ENCODE data around the gene SLC6A18. TPM values are rescaled to one million over a fixed set of nuclear protein-coding genes. Genes with fewer than 3 reads are reported as not detected.
"Not testable (repeated sequence)": the region's sequence is repeated elsewhere in the genome, so short reads cannot be mapped to it uniquely, and the experiment has no call there.

SLC6A18 gene
- total RNA-seq, 2 experiments from 2014 or later, result not detected

- ATAC-seq (no peak), DNase-seq (no peak)
- H3K4me3 Mint-ChIP-seq, result no peak overlapping the region
- ChIA-PET POLR2A (no interaction called here), CTCF (no interaction called here)
- intact Hi-C loops (cut with micrococcal nuclease), result no loop called here
- H3K36me3 Mint-ChIP-seq (ENCODE audit: low read depth), result peaks cover 10% of the 10 kb centered on the region
- H3K27me3 Mint-ChIP-seq, result no peaks in the 10 kb centered on the region
- no peak for TF ChIP-seq CTCF (IDR thresholded peaks at IDR 0.05)
- no peaks in the 10 kb centered on the region for H3K4me1 Mint-ChIP-seq (ENCODE audit: low read depth)
- H3K27ac Mint-ChIP-seq, result no peak overlapping the region
- H3K9me3 Mint-ChIP-seq, result no peaks in the 10 kb centered on the region
Observed at GRCh38 chr5:1285883-1286291, 60.7 kb downstream of the SLC6A18 start.

GRCh38 chr5:1288439-1289335 lies 63.5 kb downstream of the SLC6A18 start:
- no peak for ATAC-seq
- no peak overlapping the region for H3K4me3 Mint-ChIP-seq
- ChIA-PET POLR2A (no interaction called here), CTCF (no interaction called here)
- no peaks in the 10 kb centered on the region for H3K9me3 Mint-ChIP-seq
- no peak for DNase-seq
- peaks cover 18% of the 10 kb centered on the region for H3K36me3 Mint-ChIP-seq (ENCODE audit: low read depth)
- H3K27me3 Mint-ChIP-seq, result no peaks in the 10 kb centered on the region
- peaks cover 6% of the 10 kb centered on the region for H3K4me1 Mint-ChIP-seq (ENCODE audit: low read depth)
- no peak overlapping the region for H3K27ac Mint-ChIP-seq
- intact Hi-C loops (cut with micrococcal nuclease), result no loop called here
- TF ChIP-seq CTCF (IDR thresholded peaks at IDR 0.05), result no peak

GRCh38 chr5:1289559-1289958 lies 64.4 kb downstream of the SLC6A18 start:
- intact Hi-C loops (cut with micrococcal nuclease); H3K4me1 Mint-ChIP-seq (ENCODE audit: low read depth); DNase-seq; CTCF ChIA-PET; ATAC-seq; H3K27ac Mint-ChIP-seq; POLR2A ChIA-PET; H3K4me3 Mint-ChIP-seq; H3K9me3 Mint-ChIP-seq; H3K27me3 Mint-ChIP-seq: not testable (repeated sequence)
- peaks cover 18% of the 10 kb centered on the region for H3K36me3 Mint-ChIP-seq (ENCODE audit: low read depth)

GRCh38 chr5:1290956-1291355 lies 65.8 kb downstream of the SLC6A18 start:
- H3K4me1 Mint-ChIP-seq (ENCODE audit: low read depth); DNase-seq; H3K27me3 Mint-ChIP-seq; H3K4me3 Mint-ChIP-seq; ATAC-seq; CTCF ChIA-PET; POLR2A ChIA-PET; H3K27ac Mint-ChIP-seq; H3K9me3 Mint-ChIP-seq; intact Hi-C loops (cut with micrococcal nuclease): not testable (repeated sequence)
- peaks cover 18% of the 10 kb centered on the region for H3K36me3 Mint-ChIP-seq (ENCODE audit: low read depth)

GRCh38 chr5:1291611-1292080 lies 66.5 kb downstream of the SLC6A18 start:
- TF ChIP-seq CTCF (IDR thresholded peaks at IDR 0.05), result no peak
- DNase-seq (no peak), ATAC-seq (no peak)
- ChIA-PET CTCF (no interaction called here), POLR2A (no interaction called here)
- Mint-ChIP-seq H3K36me3 (ENCODE audit: low read depth) (peaks cover 17% of the 10 kb centered on the region), H3K27ac (no peak overlapping the region), H3K9me3 (no peaks in the 10 kb centered on the region), H3K4me1 (ENCODE audit: low read depth) (peaks cover 6% of the 10 kb centered on the region), H3K4me3 (peak overlapping the region; percentile 14), H3K27me3 (no peaks in the 10 kb centered on the region)
- intact Hi-C loops (cut with micrococcal nuclease), result no loop called here

- no peak for TF ChIP-seq CTCF (IDR thresholded peaks at IDR 0.05)
- Mint-ChIP-seq H3K27ac (no peak overlapping the region), H3K9me3 (no peaks in the 10 kb centered on the region), H3K4me3 (peak overlapping the region; percentile 14), H3K36me3 (ENCODE audit: low read depth) (peaks cover 17% of the 10 kb centered on the region), H3K27me3 (no peaks in the 10 kb centered on the region), H3K4me1 (ENCODE audit: low read depth) (peaks cover 6% of the 10 kb centered on the region)
- DNase-seq, result no peak
- ChIA-PET CTCF (no interaction called here), POLR2A (no interaction called here)
- intact Hi-C loops (cut with micrococcal nuclease), result no loop called here
- ATAC-seq, result no peak
Observed at GRCh38 chr5:1292139-1292538, 67.0 kb downstream of the SLC6A18 start.

Measured in activated CD8-positive, alpha-beta T cell treated with anti-CD3 and anti-CD28 coated beads for 36 hours (primary cell).